Fibroblast of skin of scalp (primary cell): ENCODE data around the gene PAX3. TPM values are rescaled to one million over a fixed set of nuclear protein-coding genes. Genes with fewer than 3 reads are reported as not detected.
A peak's percentile ranks its signal among the peaks of the same experiment; 100 is the strongest.

Source experiments
- DNase-seq: peaks from one replicate; pipeline ENCODE4 v3.0.0-alpha.2; 2013
- polyA plus RNA-seq, 2 experiments: library from polyadenylated mRNA; unstranded; fragments of 120-200 nt; gene quantifications; one replicate each; pipeline ENCODE4 v1.2.1, GENCODE V29; 2013; ENCODE audit not compliant: insufficient read length in 2 of 2

Gene PAX3
- 1.0 TPM for polyA plus RNA-seq (2013, experiment 1 of 2; ENCODE audit: insufficient read length)
- 1.0 TPM for polyA plus RNA-seq (2013, experiment 2 of 2; ENCODE audit: insufficient read length)

- peak; percentile 59 for DNase-seq
Observed at GRCh38 chr2:222298311-222299150, at the start of gene PAX3. Gene PAX3, minus strand, starts transcription at chr2:222298998. Its CDS starts 383 bp downstream, at chr2:222298615.

GRCh38 chr2:222341331-222341730 is 42.5 kb upstream of the PAX3 start:
- no peak for DNase-seq

GRCh38 chr2:222338374-222338773 is 39.6 kb upstream of the PAX3 start:
- no peak for DNase-seq

GRCh38 chr2:222336931-222337330 is 38.1 kb upstream of the PAX3 start:
- no peak for DNase-seq

GRCh38 chr2:222336442-222336841 is 37.6 kb upstream of the PAX3 start:
- DNase-seq: no peak

GRCh38 chr2:222334914-222335313 is 36.1 kb upstream of the PAX3 start:
- DNase-seq: no peak

GRCh38 chr2:222333397-222333796 is 34.6 kb upstream of the PAX3 start:
- DNase-seq: no peak

- no peak for DNase-seq
Observed at GRCh38 chr2:222332116-222332515, 33.3 kb upstream of the PAX3 start.

- DNase-seq: no peak
Observed at GRCh38 chr2:222330910-222331309, 32.1 kb upstream of the PAX3 start.

- DNase-seq: no peak
Observed at GRCh38 chr2:222322236-222322635, 23.4 kb upstream of the PAX3 start.

GRCh38 chr2:222320436-222321395 is 21.9 kb upstream of the PAX3 start:
- DNase-seq: no peak

GRCh38 chr2:222319586-222320435 is 21.0 kb upstream of the PAX3 start:
- DNase-seq: no peak

GRCh38 chr2:222318712-222319585 is 20.2 kb upstream of the PAX3 start:
- DNase-seq: peak; percentile 26

- DNase-seq: peak; percentile 48
Observed at GRCh38 chr2:222318026-222318711, 19.4 kb upstream of the PAX3 start.

GRCh38 chr2:222315443-222316121 is 16.8 kb upstream of the PAX3 start:
- no peak for DNase-seq

GRCh38 chr2:222313816-222314215 is 15.0 kb upstream of the PAX3 start:
- DNase-seq: no peak

- no peak for DNase-seq
Observed at GRCh38 chr2:222311978-222312738, 13.4 kb upstream of the PAX3 start.

- DNase-seq: no peak
Observed at GRCh38 chr2:222311319-222311977, 12.7 kb upstream of the PAX3 start.
